GM12892 (cell line): ENCODE results near the gene C1QTNF4.

Source experiments
- DNase-seq: peaks from one replicate; pipeline ENCODE4 v3.0.0; 2011; ENCODE audit not compliant: insufficient read length
- FAIRE-seq: peaks from 2 replicates; lab custom pipeline; 2011; peaks lifted over from hg19 to GRCh38; lab: Jason Lieb, UNC
- POLR2A ChIP-seq: IDR thresholded peaks from 2 replicates; pipeline ENCODE4 v1.6.1; 2011; ENCODE audit warnings: low read depth, low read length, control low read depth
- POLR2AphosphoS5 ChIP-seq: IDR thresholded peaks from 2 replicates; pipeline ENCODE4 v1.6.1; 2011; ENCODE audit warnings: low read depth, low read length, control low read depth
- TAF1 ChIP-seq: IDR thresholded peaks from 2 replicates; pipeline ENCODE4 v1.6.1; 2011; ENCODE audit warnings: low read depth, mild to moderate bottlenecking, control low read depth, low read length, borderline replicate concordance

C1QTNF4 gene

GRCh38 chr11:47611348-47611794 is 17.2 kb upstream of the C1QTNF4 start:
- TF ChIP-seq TAF1 (no peak), POLR2A (no peak), POLR2AphosphoS5 (no peak)
- DNase-seq: no peak
- peak; percentile 81 for FAIRE-seq

GRCh38 chr11:47609675-47610074 is 15.5 kb upstream of the C1QTNF4 start:
- FAIRE-seq: no peak
- TF ChIP-seq TAF1 (no peak), POLR2AphosphoS5 (no peak), POLR2A (no peak)
- DNase-seq: no peak

- TF ChIP-seq TAF1 (no peak), POLR2A (no peak), POLR2AphosphoS5 (no peak)
- DNase-seq (no peak), FAIRE-seq (no peak)
Observed at GRCh38 chr11:47607380-47607779, 13.2 kb upstream of the C1QTNF4 start.

GRCh38 chr11:47606731-47607130 is 12.5 kb upstream of the C1QTNF4 start:
- DNase-seq (no peak), FAIRE-seq (no peak)
- TF ChIP-seq POLR2AphosphoS5 (no peak), POLR2A (no peak), TAF1 (no peak)

GRCh38 chr11:47605921-47606320 is 11.7 kb upstream of the C1QTNF4 start:
- DNase-seq (no peak), FAIRE-seq (no peak)
- TF ChIP-seq POLR2A (no peak), POLR2AphosphoS5 (no peak), TAF1 (no peak)

GRCh38 chr11:47603295-47603694 is 9.1 kb upstream of the C1QTNF4 start:
- FAIRE-seq (no peak), DNase-seq (no peak)
- TF ChIP-seq POLR2AphosphoS5 (no peak), POLR2A (no peak), TAF1 (no peak)

GRCh38 chr11:47599902-47600301 is 5.7 kb upstream of the C1QTNF4 start:
- no peak for TF ChIP-seq POLR2A
- TF ChIP-seq POLR2AphosphoS5: no peak
- no peak for TF ChIP-seq TAF1
- DNase-seq: no peak
- no peak for FAIRE-seq

GRCh38 chr11:47595967-47596366 is 1.8 kb upstream of the C1QTNF4 start:
- no peak for TF ChIP-seq POLR2AphosphoS5
- TF ChIP-seq POLR2A: no peak
- TF ChIP-seq TAF1: no peak
- DNase-seq: no peak
- no peak for FAIRE-seq

- no peak for DNase-seq
- TF ChIP-seq POLR2A (no peak), POLR2AphosphoS5 (no peak), TAF1 (no peak)
- no peak for FAIRE-seq
Observed at GRCh38 chr11:47595029-47595428, 818 bp upstream of the C1QTNF4 start.

GRCh38 chr11:47593492-47593933 is 698 bp downstream of the C1QTNF4 start:
- TF ChIP-seq POLR2AphosphoS5: no peak
- no peak for FAIRE-seq

GRCh38 chr11:47592970-47593369 is 1.2 kb downstream of the C1QTNF4 start:
- DNase-seq: no peak
- no peak for TF ChIP-seq TAF1
- TF ChIP-seq POLR2A: no peak
- TF ChIP-seq POLR2AphosphoS5: no peak
- peak; percentile 44 for FAIRE-seq

More at GRCh38 chr11:47593492-47593933, 698 bp downstream of the C1QTNF4 start:
- no peak for DNase-seq

GRCh38 chr11:47592251-47592650 is 2.0 kb downstream of the C1QTNF4 start:
- no peak for TF ChIP-seq POLR2A
- no peak for TF ChIP-seq TAF1
- TF ChIP-seq POLR2AphosphoS5: no peak
- FAIRE-seq: peak; percentile 71
- no peak for DNase-seq

GRCh38 chr11:47591764-47592163 is 2.4 kb downstream of the C1QTNF4 start:
- TF ChIP-seq POLR2A: no peak
- TF ChIP-seq POLR2AphosphoS5: no peak
- no peak for TF ChIP-seq TAF1
- no peak for FAIRE-seq

More at GRCh38 chr11:47591764-47592163, 2.4 kb downstream of the C1QTNF4 start:
- DNase-seq: no peak
